ELF-1 (cell line): ENCODE data around the gene NCOA7.
"Not testable (repeated sequence)": the region's sequence is repeated elsewhere in the genome, so short reads cannot be mapped to it uniquely, and the experiment has no call there.

Experiments used
- DNase-seq: peaks from one replicate; pipeline ENCODE4 v3.0.0-alpha.2; 2016; ENCODE audit warnings: low read depth, low spot score

The NCOA7 gene

DNA sequence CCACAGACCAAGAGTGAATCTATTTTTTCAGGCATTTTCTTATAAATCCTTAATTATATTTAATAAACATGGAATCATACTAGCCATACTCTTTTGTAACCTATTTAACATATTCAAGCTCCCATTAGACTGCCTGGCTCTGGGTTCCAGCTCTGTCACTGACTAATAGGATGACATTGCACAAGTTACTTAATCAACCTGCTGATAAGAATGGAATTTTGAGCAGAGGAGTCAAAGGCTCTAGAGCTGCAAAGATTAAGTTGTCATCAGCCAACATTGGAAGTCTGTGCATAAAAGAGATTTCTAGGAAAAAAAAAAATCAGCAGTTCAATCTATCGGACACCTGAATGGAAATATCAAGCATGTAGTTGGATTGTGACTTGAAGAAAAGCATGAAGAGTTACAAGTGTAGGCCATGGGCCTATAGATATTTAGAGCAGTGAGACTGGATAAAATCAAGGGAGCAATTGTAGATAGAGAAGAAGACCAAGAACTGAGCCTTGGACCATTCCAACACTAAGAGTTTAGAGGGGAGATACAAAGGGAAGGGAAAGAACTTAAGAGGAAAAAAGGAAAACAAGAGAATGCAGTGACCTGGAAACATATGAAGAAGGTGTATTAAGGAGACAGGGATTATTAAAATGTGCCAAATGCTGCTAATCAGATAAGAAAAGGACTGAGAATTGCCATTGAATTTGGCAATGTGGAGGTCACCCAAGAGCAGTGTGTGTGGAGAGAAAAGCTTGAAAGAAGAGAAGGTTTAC, 154.8 kb downstream of the NCOA7 start:
- peak; percentile 16 for DNase-seq

DNA sequence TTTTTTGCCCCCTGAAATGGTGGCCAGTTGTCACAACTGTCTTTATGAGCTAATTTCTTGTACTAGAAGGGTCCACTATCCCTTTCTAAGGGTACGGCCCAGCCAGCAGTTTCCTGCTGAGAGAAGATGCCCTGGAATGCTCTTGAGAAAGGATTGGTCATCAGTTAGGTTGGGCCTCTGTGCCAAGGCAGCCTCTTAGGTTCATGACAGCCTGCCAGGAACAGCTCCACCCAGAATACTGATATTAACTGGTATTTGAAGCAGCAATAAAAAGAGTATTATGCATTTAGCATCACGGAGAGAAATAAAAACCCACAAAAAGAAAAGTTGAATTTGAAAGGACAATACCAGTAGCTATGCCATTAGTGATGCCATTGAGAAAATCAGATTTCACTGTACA, 156.9 kb downstream of the NCOA7 start:
- DNase-seq = no peak

DNA sequence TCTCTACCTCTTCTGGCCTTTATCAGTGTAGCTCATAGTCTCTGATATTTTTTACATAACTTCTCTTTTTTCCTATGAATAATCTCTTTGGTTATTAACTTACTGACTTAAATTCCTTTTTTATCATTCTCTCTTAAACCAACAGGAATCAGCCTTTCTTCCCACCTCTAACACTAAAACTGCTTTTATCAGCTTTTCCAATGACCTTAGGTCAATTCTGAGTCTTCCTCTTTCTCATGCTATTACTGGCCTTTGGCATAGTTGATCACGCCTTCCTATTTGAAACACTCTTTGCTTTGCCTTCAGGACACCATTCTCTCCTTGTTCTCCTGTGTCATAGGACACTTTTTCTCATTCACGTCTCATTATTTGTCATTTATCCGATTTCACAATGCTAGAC, 157.7 kb downstream of the NCOA7 start:
- no peak for DNase-seq

DNA sequence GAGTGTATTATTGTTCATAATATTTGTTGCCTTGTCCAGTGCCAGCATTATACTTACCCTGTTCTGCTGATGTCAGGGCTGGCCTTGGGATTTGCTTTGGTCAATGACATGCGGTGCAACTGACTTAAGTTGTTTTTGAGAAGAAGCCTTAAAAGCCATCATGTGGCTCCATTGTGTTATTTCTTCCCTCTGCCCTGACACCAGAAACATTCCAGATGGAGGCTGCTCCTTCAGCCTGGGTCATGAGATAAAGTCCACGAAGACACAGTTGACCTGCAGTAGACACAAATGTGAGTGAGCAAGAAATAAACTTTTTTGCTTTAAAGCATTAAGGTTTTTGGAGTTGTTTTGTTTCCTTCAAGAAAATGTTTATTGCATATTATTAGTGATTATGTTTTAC, 158.3 kb downstream of the NCOA7 start:
- DNase-seq = no peak

DNA sequence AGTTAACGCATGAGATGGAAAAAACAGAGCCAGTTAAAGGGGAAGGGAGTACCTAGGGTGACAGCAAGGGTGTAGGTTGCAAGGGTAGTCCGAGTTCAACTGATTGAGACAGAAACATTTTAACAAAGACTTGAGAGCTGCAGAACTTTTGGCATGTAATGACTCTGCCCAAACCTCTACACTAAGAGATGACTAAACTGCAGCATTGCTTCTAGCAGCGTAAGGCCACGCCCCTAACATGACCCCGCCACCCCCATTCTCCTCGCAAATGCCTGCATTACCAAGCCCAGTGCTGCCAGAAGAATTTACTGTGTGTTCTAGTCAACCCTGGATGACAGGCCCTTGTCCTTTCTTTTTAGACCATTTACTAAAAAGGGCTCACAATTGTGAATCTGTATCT, 159.5 kb downstream of the NCOA7 start:
- DNase-seq = peak; percentile 23

DNA sequence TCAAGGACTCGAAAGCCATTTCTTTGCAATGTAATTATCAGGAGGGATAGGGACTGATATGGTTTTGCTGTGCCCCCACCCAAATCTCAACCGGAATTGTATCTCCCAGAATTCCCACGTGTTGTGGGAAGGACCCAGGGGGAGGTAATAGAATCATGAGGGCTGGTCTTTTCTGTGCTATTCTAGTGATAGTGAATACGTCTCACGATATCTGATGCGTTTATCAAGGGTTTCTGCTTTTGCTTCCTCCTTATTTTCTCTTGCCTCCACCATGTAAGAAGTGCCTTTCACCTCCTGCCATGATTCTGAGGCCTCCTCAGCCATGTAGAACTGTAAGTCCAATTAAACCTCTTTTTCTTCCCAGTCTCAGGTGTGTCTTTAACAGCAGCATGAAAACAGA, 160.0 kb downstream of the NCOA7 start:
- DNase-seq = not testable (repeated sequence)

DNA sequence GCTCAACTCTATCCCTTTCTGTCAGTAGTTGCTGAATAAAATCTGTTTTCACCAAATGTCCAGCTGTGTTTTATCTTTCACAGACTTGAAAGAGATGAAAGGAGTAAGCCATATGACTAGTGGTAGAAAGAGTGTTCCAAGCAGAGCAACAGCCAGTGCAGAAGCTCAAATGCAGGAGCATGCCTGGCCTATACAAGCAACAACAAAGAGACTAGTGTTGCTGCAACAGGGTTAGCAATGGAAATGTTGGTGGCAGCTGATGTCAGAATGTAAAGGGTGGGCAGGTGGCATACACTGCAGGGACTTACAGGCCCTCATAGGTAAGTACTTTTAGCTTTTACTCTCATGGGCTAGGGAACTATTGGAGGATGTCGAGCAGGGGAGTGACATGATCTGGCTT, 160.6 kb downstream of the NCOA7 start:
- DNase-seq = no peak

DNA sequence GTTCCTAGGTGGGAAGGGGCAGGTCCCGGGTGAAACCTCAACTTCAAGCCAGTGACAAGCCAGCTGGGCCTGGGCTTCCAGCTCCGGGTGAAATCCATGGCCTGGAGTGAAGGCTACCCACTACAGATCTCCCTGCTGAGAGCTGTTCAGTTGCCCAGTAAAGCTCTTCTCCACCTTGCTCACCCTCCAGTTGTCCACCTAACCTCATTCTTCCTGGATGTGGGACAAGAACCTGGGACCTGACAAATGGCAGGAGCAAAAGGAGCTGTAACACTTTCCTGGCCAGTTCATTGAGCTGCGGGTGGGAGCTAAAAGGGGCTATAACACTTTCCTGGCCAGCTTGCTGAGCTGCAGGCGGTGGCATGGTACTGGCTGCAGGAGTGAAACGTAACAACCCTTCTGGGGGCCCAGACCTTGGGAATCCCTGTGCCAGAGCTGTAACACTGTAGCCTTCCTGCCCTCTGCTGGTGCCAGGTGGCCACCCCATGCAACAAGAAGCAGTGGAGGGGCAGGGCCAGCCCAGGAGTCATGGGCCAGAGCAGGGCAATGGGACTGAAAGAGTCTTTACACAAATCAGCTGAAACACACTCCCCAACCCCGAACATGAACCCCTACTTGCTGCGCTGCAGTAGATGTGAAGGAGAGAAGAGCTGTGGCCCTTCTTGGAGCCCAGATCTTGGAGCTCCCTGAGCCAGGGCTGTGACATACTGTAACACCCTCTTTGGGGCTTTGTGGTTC, 162.2 kb downstream of the NCOA7 start:
- peak; percentile 32 for DNase-seq

DNA sequence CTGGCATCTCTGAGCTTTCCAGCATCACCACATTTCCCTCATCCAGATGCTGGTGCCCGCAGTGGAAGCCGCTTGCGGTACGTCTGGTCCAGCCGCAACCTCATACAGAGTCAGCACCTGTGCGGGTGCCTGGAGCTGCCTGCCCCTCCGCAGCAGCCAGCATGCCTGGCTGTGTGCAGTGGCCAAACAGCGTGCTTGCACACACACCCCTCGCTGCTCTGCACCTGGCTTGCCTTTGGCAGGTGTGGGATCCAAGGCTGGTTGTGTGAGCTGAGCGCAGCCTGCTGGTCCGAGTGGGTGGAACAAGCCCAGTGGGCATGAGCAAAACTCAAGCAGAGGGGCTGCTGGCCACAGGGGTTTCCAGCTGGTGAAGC, 162.7 kb downstream of the NCOA7 start:
- DNase-seq = peak; percentile 69

DNA sequence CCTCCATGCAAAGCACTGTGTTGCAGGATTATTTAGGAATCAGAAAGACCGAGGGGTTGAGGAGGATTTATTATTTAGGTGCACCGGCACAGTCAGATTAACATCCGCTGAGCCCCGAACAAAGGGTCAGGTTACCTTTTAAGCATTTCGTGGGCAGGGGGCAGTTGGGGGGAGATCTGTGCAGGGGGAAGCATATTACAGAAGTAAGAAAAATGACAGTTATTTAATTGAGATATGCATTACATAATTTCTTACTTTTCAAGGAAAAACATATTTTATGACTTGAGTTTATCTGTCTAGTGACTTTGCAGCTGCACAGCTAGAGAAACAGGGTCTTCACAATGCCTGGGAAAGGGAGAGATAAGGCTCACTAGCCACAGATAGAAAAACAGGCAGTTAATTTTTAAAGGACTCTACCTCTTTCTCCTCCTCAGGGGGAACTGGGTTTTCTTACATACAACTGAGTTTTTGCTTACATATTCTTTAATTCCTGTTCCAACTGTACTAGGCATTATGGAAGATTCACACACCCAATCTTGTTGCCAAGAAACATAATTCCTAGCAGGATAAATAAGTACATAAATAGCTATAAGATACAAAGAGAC, 164.1 kb downstream of the NCOA7 start:
- no peak for DNase-seq

DNA sequence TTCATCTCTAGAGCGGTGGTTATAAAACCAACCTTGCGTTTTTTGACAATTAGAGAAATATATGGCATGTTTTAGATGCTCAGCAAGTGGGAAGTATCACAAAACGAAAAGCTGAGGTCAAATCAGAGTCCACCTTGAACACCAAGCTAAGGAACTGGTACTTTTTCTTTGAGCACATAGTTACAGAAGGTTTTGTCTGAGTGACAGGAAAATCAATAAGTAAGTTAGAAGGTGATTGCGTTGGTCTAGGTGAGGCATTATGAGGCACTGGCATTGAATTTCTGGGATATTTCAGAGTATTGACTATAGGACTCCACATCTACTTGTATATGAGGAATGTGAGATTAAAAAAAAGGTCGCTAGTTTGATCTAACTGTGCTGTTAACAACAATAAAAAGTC, 165.2 kb downstream of the NCOA7 start:
- no peak for DNase-seq

DNA sequence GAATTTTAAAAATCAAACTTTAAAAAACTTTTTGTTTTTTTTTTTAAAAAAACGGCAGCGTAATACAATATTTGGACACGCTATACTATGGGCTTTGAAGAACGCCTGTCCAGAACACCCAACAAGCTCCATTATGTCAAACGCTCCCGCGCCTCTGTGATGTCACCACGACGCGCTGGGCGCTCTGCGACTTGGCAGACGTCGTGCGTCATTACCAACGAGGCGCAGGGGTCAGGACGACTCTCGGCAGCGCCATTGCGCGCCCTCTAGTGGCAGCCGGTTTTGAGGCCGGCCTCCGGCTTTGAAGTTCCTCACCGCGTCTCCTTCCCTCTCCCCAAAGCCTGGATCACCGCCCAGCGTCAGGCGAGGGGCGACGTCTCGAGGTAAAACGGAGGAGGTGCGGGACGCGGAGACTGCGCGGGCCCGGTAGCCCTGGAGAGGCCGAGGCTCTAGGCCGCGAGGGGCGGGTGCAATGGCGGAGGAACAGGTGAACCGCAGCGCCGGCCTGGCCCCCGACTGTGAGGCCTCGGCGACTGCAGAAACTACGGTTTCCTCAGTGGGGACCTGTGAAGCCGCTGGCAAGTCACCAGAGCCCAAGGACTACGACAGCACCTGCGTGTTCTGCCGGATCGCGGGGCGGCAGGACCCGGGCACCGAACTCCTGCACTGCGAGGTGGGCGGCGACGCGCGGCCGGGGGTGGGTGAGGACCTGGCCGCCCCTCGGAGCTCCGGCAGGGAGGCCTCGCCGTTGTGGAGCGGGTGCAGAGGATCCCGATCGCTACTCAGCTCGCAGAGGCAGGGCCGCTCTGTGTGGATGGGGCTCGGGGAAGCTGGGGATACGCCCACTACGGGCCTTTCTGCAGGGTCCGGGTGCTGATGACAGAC, 166.0 kb downstream of the NCOA7 start, which contains the start of gene HINT3:
HINT3 (plus strand) TSS at position 265 of the 885 bp plus-strand sequence; CDS start at position 473, 208 bp downstream.
- peak; percentile 99 for DNase-seq

DNA sequence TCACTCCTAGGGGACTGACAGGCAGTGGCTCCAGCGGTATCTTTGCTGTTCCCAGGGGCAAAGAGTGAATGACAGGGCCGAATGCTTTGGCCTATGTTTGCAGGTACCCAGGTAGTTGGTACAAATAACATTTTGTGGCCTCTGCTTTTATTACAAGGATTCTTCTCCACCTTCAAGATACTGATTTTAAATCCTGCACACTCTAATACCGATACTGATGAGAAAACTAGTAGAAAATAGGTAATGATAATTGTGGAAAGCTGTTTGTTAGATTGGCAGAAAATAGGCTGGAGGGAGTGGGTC, 166.6 kb downstream of the NCOA7 start:
- DNase-seq = no peak

DNA sequence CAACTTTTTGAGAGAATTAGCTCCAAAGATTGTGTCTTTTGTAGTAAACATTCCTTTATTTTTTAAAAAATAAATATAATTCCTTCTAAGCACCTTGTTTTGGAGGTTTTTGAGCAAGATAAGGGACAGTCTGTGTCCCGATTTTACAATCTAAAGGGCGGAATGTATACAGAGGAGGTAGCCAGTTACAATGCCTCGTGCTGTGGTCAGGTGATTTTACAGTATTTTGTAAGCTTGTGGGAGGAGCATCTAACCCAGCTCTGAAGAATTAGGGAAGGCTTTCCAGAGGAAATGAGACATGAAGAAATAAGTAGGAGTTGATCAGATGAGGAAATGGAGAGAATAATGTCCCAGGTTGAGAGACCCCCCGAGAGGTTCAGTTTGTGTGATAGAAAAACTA, 167.1 kb downstream of the NCOA7 start:
- no peak for DNase-seq

DNA sequence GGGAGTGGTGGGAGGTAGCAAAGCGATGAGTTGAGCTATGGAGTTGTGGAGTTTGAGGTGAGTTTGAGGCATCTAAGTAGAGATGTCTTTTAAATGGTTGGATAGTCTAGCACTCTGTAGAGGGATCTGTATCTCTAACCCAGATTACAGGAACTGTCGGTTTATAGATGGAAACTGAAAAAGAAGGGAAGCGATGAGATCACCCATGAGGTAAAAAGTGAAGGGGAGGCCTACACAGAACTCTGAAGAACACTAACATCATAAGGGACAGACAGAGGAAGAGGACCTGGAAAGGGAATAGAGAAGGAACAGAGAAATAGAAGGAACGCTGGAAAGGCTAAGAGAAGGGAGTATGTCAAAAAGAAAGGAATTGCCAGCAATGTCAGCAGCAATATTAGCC, 168.3 kb downstream of the NCOA7 start:
- no peak for DNase-seq

DNA sequence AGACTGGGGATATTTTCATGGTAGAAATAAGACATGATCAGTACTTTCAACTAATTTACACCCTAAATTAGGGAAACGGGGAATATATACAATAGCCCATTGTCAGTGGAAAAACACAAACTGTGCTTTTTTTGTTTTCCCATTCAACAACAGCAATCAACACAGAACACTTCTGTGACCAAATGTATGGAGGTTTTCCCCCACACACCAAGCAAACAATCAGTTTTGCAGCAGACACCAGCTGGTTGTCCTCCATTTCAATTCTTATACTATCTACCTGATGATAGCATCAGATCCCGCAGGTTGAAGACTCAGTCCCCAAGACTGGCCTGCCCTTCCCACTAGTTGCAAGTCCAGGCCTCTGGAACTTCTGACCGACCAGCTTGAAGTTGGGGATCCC, 170.4 kb downstream of the NCOA7 start:
- no peak for DNase-seq

DNA sequence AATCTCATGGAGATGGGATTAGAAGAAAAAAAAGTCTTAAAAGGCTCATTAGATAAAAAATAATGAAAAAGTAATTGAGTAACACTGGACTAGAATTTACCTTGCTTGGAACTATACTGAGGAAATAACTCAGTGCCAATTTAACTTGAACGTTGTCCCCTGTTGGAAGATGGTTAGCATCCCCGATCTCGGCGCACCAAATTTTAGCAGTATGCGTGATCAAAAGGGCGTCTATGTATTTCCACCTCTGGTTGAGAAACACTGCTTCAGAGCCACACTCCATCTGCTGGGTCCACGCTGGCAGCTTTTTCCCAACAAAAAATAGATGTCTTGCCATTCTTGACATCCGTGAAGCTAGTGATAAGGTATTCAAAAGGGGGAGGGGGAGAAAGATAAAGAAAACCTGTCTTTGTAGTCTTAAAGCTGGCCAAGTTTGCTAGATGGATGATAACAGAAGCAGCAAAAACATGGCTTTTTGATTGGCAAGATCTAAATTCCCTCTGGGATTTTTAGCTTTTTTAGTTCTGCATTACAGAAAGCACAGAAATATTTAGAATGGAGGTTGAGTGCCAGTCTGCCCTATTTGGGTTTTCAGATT, 172.2 kb downstream of the NCOA7 start:
- DNase-seq = no peak

DNA sequence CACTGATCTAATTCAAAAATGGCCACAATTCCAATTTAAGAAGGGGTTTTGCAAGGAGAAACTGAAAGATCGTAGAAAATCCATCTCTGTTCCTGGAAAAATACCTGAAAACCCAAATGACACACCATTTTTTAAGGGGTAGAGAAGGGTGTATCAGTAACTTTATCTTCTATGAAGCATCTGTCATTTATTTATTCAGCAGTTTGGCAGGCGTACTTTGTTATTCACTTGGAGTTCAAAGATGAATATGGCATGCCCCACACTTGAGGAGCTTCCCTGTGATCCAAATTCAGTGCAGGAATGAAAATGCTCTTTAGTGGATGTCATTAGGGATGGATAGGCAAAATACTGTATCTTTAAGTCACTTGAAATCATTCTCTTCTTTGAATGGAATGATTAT, 173.1 kb downstream of the NCOA7 start:
- no peak for DNase-seq

DNA sequence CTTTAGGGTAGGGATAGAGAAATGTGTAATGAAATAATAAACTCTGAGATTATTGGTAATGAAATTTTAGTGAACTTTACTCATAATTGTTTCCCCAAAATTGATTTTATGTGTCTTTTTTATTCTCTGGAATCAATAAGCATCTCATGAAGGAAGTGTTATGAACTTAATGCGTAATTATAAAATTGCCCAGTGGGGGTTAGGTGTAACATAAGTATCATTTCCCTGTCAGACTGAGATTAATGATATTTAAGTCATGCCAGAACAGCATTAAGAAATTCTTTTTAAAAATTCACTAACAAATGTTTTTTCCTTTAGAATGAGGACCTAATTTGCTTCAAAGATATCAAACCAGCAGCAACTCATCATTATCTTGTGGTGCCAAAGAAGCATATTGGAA, 175.8 kb downstream of the NCOA7 start:
- DNase-seq = no peak

DNA sequence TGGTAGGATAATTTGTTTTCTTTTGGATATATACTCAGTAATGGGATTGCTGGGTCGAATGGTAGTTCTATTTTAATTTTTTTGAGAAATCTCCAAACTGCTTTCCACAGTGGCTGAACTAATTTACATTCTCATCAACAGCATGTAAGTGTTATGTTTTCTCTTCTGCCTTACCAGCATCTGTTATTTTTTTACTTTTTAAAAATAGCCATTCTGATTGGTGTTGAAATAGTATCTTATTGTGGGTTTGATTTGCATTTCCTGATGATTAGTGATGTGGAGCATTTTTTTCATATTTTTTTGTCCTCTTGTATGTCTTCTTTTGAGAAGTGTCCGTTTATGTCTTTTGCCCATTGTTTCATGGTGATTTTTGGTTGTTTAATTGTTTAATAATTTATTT, 177.7 kb downstream of the NCOA7 start:
- DNase-seq = no peak

DNA sequence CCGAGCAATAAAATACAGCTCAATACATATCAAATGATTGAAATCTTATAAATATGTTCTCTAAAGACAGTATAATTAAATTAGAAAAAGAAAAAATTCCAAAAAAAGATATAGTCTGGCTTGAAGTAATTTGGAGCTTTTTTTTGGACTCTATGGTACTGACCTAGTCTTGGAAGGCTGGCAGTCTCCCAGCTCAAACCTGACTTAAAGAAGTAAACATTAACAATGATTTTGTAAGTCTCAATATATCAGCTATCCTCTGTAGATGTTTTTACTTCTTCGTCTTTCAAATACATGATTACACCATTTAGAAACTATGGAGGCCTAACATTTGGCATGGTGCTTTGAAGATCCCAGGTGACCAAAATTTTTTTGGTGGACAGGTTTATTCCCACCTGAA, 180.0 kb downstream of the NCOA7 start:
- no peak for DNase-seq

DNA sequence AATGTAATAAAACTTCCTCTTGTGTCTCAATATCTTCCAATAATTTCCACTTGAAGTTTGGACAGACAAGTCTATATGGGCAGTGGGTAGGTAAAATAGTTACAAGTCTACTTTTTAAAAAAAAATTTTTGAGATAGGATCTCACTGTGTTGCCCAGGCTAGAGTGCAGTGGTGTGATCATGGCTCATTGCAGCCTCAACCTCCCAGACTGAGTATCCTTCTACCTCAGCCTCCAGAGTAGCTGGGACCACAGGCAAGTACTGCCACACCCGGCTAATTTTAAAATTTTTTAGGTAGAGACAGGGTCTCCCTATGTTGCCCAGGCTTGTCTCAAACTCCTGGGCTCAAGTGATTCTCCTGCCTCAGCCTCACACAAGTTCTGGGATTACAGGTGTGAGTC, 181.7 kb downstream of the NCOA7 start:
- DNase-seq = not testable (repeated sequence)
